HepG2 (cell line): ENCODE measurements around the gene PTGR1. TPM values are rescaled to one million over a fixed set of nuclear protein-coding genes. Genes with fewer than 3 reads are reported as not detected.

Source experiments
- GABPB1 ChIP-seq: IDR thresholded peaks from 2 replicates; pipeline ENCODE4 v1.6.1; 2016; ENCODE audit warnings: mild to moderate bottlenecking, missing genetic modification reagents, moderate library complexity, missing compliant biosample characterization
- HDAC1 ChIP-seq: sonication (generic); formaldehyde crosslinking; IDR thresholded peaks from 2 replicates; pipeline ENCODE4 v1.5.1; 2020; ENCODE audit warnings: mild to moderate bottlenecking, missing genetic modification reagents
- IRF2 ChIP-seq: IDR thresholded peaks from 2 replicates; pipeline ENCODE4 v1.6.1; 2018; ENCODE audit warnings: missing genetic modification reagents, missing compliant biosample characterization
- IRF9 ChIP-seq: sonication (generic); formaldehyde crosslinking; IDR thresholded peaks from 2 replicates; pipeline ENCODE4 v1.8.0; 2022; ENCODE audit warnings: missing genetic modification reagents, mild to moderate bottlenecking, borderline replicate concordance
- MED13 ChIP-seq: sonication (generic); formaldehyde crosslinking; IDR thresholded peaks from 2 replicates; pipeline ENCODE4 v1.5.0; 2020; ENCODE audit warnings: missing genetic modification reagents
- NFRKB ChIP-seq: fragments of 450-650 bp; IDR thresholded peaks from 2 replicates; pipeline ENCODE4 v1.6.1; 2017
- NFYB ChIP-seq: sonication (generic); formaldehyde crosslinking; IDR thresholded peaks from 2 replicates; pipeline ENCODE4 v1.4.0; 2020; ENCODE audit warnings: missing genetic modification reagents
- SNAI1 ChIP-seq: sonication (generic); formaldehyde crosslinking; IDR thresholded peaks from 2 replicates; pipeline ENCODE4 v1.5.0; 2020; ENCODE audit warnings: mild to moderate bottlenecking, missing genetic modification reagents, borderline replicate concordance
- TAF1 ChIP-seq: sonication (generic); formaldehyde crosslinking; IDR thresholded peaks from 2 replicates; pipeline ENCODE4 v1.4.0; 2020; ENCODE audit warnings: missing genetic modification reagents
- TFAP4 ChIP-seq: sonication (generic); IDR thresholded peaks from 2 replicates; pipeline ENCODE4 v1.6.1; 2016; ENCODE audit warnings: low read depth, borderline replicate concordance
- ZEB1 ChIP-seq: IDR thresholded peaks from 2 replicates; pipeline ENCODE4 v1.6.1; 2012; ENCODE audit warnings: mild to moderate bottlenecking, low read depth, inconsistent platforms; ENCODE audit not compliant: insufficient replicate concordance
- ZNF280D ChIP-seq: sonication (generic); formaldehyde crosslinking; IDR thresholded peaks from 2 replicates; pipeline ENCODE4 v1.5.1; 2020; ENCODE audit warnings: mild to moderate bottlenecking, missing genetic modification reagents
- ZNF768 ChIP-seq: sonication (generic); formaldehyde crosslinking; IDR thresholded peaks from 2 replicates; pipeline ENCODE4 v1.4.0; 2020; ENCODE audit warnings: missing genetic modification reagents
- polyA plus RNA-seq, 8 experiments: library from polyadenylated mRNA; depleted of rRNA in 3 of 8; stranded (reverse) in 7 of 8; unstranded in 1 of 8; fragments of >200 nt; fragmentation: Illumina TruSeq in 4 of 8; extraction: Trizol in 4 of 8; gene quantifications; 2 replicates each; pipeline versions ENCODE4 v1.2.1 to v1.2.3, GENCODE V29; 2011 to 2016; ENCODE audit warnings: low read depth in 4 of 8, missing spikeins in 1 of 8, mixed read lengths in 1 of 8; ENCODE audit not compliant: insufficient read depth in 1 of 8
- total RNA-seq, 5 experiments: library from RNA; depleted of rRNA; stranded (reverse); fragments of >200 nt; fragmentation: Illumina TruSeq; extraction: Trizol; gene quantifications; 2 replicates each; pipeline ENCODE4 v1.2.3, GENCODE V29; 2016; ENCODE audit warnings: low read depth in 1 of 5
- TF ChIP-seq, protein P1 (sequence below): IDR thresholded peaks from 2 replicates; pipeline ENCODE4 v1.6.1; 2012; ENCODE audit warnings: inconsistent platforms
- TF ChIP-seq, protein P2 (sequence below): sonication (generic); formaldehyde crosslinking; IDR thresholded peaks from 2 replicates; pipeline ENCODE4 v1.4.0; 2020; ENCODE audit warnings: missing genetic modification reagents

PTGR1 gene
- total and polyA plus RNA-seq, 2 of the 13 experiments (the other 11 are each of a cell fraction or from before 2014, with no cell fraction given), result 6.0 to 15.8 TPM

- peak; percentile 56; the same call in 1 of the 2 replicates for TF ChIP-seq IRF9 (CRISPR knock-in tag)
- TF ChIP-seq NFRKB, result no peak
- TF ChIP-seq SNAI1, result peak; percentile 65; the same call in 1 of the 2 replicates
- no peak for TF ChIP-seq TFAP4
- TF ChIP-seq MED13 (CRISPR knock-in tag), result peak; percentile 13; the same call in 1 of the 2 replicates
- peak; percentile 58; the same call in 1 of the 2 replicates for TF ChIP-seq GABPB1 (CRISPR knock-in tag)
- TF ChIP-seq, protein P1, sequence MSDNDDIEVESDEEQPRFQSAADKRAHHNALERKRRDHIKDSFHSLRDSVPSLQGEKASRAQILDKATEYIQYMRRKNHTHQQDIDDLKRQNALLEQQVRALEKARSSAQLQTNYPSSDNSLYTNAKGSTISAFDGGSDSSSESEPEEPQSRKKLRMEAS, result peak; percentile 87
- TF ChIP-seq NFYB (CRISPR knock-in tag), result peak; percentile 29; the same call in 1 of the 2 replicates
- TF ChIP-seq ZNF768 (CRISPR knock-in tag), result peak; percentile 37; the same call in 1 of the 2 replicates
- TF ChIP-seq ZNF280D (CRISPR knock-in tag), result 0 out of 2 replicates have a peak, but pooled peaks have one; percentile 5
- TF ChIP-seq HDAC1 (CRISPR knock-in tag), result peak; percentile 58; the same call in 1 of the 2 replicates
- TF ChIP-seq, protein P2, sequence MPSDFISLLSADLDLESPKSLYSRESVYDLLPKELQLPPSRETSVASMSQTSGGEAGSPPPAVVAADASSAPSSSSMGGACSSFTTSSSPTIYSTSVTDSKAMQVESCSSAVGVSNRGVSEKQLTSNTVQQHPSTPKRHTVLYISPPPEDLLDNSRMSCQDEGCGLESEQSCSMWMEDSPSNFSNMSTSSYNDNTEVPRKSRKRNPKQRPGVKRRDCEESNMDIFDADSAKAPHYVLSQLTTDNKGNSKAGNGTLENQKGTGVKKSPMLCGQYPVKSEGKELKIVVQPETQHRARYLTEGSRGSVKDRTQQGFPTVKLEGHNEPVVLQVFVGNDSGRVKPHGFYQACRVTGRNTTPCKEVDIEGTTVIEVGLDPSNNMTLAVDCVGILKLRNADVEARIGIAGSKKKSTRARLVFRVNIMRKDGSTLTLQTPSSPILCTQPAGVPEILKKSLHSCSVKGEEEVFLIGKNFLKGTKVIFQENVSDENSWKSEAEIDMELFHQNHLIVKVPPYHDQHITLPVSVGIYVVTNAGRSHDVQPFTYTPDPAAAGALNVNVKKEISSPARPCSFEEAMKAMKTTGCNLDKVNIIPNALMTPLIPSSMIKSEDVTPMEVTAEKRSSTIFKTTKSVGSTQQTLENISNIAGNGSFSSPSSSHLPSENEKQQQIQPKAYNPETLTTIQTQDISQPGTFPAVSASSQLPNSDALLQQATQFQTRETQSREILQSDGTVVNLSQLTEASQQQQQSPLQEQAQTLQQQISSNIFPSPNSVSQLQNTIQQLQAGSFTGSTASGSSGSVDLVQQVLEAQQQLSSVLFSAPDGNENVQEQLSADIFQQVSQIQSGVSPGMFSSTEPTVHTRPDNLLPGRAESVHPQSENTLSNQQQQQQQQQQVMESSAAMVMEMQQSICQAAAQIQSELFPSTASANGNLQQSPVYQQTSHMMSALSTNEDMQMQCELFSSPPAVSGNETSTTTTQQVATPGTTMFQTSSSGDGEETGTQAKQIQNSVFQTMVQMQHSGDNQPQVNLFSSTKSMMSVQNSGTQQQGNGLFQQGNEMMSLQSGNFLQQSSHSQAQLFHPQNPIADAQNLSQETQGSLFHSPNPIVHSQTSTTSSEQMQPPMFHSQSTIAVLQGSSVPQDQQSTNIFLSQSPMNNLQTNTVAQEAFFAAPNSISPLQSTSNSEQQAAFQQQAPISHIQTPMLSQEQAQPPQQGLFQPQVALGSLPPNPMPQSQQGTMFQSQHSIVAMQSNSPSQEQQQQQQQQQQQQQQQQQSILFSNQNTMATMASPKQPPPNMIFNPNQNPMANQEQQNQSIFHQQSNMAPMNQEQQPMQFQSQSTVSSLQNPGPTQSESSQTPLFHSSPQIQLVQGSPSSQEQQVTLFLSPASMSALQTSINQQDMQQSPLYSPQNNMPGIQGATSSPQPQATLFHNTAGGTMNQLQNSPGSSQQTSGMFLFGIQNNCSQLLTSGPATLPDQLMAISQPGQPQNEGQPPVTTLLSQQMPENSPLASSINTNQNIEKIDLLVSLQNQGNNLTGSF, result peak; percentile 64
- peak; percentile 62; the same call in 1 of the 2 replicates for TF ChIP-seq IRF2 (CRISPR knock-in tag)
- TF ChIP-seq TAF1 (CRISPR knock-in tag), result peak; percentile 65; the same call in 1 of the 2 replicates
- TF ChIP-seq ZEB1, result peak; percentile 56
Measured at GRCh38 chr9:111525056-111525977, 74.1 kb downstream of the PTGR1 start, which contains the start of gene ZNF483 (continued).
